Stimulated activated CD4-positive, alpha-beta T cell treated with anti-CD3 and anti-CD28 coated beads, Interleukin-4, amount 100 ng/mL, for 1 hour (primary cell): ENCODE results near the gene CAMTA1.

ENCODE experiments used
- DNase-seq: peaks from one replicate; pipeline ENCODE4 v3.0.0-alpha.2; 2020

The CAMTA1 gene

GRCh38 chr1:7222695-7223015 lies 437.4 kb downstream of the CAMTA1 start:
- no peak for DNase-seq

GRCh38 chr1:7223334-7224080 lies 438.3 kb downstream of the CAMTA1 start:
- DNase-seq, result no peak

- DNase-seq, result no peak
Measured at GRCh38 chr1:7224081-7224534, 438.9 kb downstream of the CAMTA1 start.

GRCh38 chr1:7224644-7225043 lies 439.4 kb downstream of the CAMTA1 start:
- DNase-seq, result no peak

- DNase-seq, result no peak
Measured at GRCh38 chr1:7225711-7226505, 440.7 kb downstream of the CAMTA1 start.

GRCh38 chr1:7227654-7228053 lies 442.4 kb downstream of the CAMTA1 start:
- no peak for DNase-seq

GRCh38 chr1:7228252-7228961 lies 443.2 kb downstream of the CAMTA1 start:
- no peak for DNase-seq

GRCh38 chr1:7229186-7229585 lies 443.9 kb downstream of the CAMTA1 start:
- DNase-seq, result no peak

- DNase-seq, result no peak
Measured at GRCh38 chr1:7229696-7230631, 444.7 kb downstream of the CAMTA1 start.

GRCh38 chr1:7232441-7233236 lies 447.4 kb downstream of the CAMTA1 start:
- DNase-seq, result no peak

- DNase-seq, result no peak
Measured at GRCh38 chr1:7233237-7233540, 447.9 kb downstream of the CAMTA1 start.

- no peak for DNase-seq
Measured at GRCh38 chr1:7233646-7234470, 448.6 kb downstream of the CAMTA1 start.

GRCh38 chr1:7234471-7234755 lies 449.2 kb downstream of the CAMTA1 start:
- DNase-seq, result no peak

- DNase-seq, result no peak
Measured at GRCh38 chr1:7235871-7236517, 450.7 kb downstream of the CAMTA1 start.

- no peak for DNase-seq
Measured at GRCh38 chr1:7236844-7237515, 451.7 kb downstream of the CAMTA1 start.

GRCh38 chr1:7247158-7247557 lies 461.9 kb downstream of the CAMTA1 start:
- DNase-seq, result no peak

- no peak for DNase-seq
Measured at GRCh38 chr1:7247791-7248548, 462.7 kb downstream of the CAMTA1 start.

- DNase-seq, result no peak
Measured at GRCh38 chr1:7248549-7249199, 463.4 kb downstream of the CAMTA1 start.

- DNase-seq, result no peak
Measured at GRCh38 chr1:7249516-7249915, 464.3 kb downstream of the CAMTA1 start.
